HG02678 (cell line): Measurements from ENCODE around the gene DLG2.
"Not testable (repeated sequence)": the region's sequence is repeated elsewhere in the genome, so short reads cannot be mapped to it uniquely, and the experiment has no call there.

Experiments used
- ATAC-seq: cut with Tn5 transposase; IDR thresholded peaks from one replicate; pipeline ENCODE4 v1.9.1; 2021; ENCODE audit warnings: mild to moderate bottlenecking, moderate library complexity; ENCODE audit not compliant: unreplicated experiment

Gene DLG2

DNA sequence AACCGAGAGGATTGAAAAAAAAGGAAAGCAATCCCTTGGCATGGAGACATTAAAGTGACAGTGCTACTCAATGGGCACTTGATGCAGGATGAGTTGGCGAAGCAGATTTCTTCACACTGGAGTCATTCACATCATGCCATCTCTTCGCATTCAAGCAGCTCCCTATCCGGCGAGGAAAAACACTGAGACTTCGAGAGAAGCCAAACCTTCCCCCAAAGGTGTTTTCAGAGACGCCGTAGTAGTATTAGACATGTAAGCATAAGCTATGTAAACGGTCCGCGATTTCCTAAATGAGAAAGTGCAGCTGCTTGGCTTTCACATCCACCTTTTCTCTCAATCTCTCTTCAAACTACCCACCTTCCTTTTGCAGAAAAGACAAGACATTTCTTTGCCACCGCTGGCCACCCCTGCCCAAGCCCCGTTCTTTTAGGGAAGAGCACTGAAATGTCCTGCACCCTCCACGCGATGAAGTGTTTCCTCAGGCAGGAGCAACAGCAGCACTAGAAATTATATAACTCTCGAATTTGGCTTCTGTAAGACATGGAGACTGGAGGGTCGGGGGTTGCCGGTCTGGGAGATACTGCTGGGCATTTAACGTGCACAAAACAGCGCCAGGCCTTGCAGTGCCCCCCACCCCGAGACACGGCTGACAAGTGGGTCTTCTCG is at the start of gene DLG2:
Gene DLG2, minus strand, starts transcription at position 13 of the 666 bp plus-strand sequence.
- no peak for ATAC-seq

DNA sequence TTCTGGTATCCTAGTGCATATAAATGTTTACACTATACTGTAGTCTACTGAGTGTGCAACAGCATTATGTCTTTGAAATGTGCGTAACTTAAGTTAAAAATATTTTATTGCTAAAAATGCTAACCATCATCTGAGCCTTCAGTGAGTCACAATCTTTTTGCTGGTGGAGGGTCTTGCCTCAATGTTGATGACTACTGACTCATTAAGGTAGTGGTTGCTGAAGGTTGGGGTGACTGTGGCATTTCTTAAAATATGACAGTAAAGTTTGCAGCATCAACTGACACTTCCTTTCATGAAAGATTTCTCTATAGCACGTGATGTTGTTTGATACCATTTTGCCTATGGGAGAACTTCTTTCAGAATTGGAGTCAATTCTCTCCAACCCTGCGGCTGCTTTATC is 46.2 kb upstream of the DLG2 start:
- ATAC-seq, result no peak

DNA sequence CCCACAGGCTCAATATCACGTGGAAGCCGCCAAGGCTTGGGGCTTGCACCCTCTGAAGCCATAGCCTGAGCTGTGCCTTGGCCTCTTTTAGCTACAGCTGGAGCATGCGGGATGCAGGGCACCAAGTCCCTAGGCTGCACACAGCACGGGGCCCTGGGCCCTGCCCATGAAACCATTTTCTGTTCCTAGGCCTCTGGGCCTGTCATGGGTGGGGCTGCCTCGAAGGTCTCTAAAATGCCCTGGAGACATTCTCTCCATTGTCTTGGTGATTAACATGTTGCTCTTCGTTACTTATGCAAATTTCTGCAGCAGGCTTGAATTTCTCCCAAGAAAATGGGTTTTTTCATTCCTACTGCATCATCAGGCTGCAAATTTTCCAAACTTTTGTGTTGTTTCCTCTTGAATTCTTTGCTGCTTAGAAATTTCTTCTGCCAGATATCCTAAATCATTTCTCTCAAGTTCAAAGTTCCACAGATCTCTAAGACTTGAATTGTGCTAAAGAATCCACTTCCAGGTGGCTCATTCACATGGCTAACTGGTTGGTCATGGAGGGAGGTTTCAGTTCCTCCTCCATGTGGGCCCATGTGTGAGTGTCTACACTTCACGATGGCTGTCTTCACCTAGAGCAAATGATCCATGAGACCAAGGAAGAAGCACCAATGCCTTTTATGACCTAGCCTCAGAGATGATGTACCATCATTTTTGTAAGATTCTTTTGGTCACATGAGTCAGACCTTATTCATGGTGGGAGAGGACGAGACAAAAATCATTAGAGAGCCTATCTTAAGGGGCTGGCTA is 45.2 kb upstream of the DLG2 start:
- no peak for ATAC-seq

DNA sequence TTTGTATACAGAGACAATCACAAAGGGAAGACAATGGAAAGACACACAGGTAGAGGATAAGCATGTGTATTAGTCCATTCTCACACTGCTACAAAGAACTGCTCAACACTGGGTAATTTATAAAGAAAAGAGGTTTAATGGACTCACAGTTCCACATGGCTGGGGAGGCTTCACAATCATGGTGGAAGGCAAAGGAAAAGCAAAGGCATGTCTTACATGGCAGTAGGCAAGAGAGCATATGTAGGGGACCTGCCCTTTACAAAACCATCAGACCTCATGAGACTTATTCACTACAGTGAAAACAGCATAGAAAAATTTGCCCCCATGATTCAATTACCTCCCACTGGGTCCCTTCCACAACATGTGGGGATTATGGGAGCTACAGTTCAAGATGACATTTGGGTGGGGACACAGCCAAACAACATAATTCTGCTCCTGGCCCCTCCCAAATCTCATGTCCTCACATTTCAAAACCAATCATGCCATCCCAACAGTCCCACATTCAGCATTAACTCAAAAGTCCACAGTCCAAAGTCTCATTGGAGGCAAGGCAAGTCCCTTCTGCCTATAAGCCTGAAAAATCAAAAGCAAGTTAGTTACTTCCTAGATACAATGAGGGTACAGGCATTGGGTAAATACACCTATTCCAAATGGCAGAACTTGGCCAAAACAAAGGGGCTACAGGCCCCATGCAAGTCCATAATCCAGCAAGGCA is 44.0 kb upstream of the DLG2 start:
- not testable (repeated sequence) for ATAC-seq

DNA sequence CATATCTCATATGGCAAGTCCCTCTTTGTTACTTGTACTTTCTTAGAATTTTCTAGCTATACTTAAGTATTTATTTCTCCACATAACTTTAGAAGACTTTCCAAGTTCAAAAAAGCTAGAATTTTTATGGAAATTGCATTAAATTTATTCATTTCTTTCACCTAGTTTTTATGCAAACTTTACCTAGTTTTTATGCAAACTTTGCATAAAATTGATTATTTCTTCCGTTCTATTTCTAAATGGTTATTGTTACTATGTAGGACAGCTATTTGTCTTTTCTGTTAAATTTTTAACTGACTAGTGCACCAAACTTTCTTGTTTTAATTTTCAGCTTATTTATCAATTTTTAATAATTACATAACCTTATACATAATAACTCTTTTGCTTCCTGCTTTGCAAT is 41.0 kb upstream of the DLG2 start:
- no peak for ATAC-seq

DNA sequence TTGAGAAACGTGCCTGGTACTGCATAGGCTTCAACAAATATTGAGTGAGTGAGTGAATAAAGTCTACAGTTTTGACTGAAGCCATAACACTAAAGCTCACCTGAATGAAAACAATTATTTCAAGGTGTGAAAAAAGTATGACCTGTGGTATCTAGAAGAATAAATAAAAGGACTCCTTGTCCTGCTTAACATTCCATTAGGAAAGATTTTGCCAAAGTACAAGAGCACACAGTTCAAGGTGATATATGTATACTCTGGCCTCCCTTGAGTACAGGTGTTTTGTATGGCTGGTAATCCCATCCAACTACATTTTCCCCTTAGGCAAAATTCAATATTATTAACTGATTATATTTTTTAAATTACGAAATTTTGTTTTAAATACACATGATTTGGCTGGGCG is 39.5 kb upstream of the DLG2 start:
- no peak for ATAC-seq

DNA sequence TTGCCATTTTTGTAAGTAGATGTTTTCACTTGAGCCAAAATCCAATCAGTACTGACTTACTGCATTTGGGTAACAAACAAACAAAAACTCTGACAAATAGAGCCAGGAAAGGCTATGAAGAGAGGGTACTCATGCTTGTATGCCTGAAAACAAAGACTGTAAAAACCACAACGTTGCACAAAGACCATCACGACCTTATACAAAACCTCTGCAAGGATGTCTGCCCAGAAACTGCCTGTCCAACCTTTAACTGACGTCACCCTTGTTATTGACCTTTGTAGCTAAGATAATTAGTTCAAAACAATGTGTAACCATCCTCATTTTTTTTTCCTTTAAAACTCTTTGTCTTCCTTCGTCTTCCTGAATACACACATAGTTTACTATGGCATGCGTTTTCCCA is 38.6 kb upstream of the DLG2 start:
- no peak for ATAC-seq

DNA sequence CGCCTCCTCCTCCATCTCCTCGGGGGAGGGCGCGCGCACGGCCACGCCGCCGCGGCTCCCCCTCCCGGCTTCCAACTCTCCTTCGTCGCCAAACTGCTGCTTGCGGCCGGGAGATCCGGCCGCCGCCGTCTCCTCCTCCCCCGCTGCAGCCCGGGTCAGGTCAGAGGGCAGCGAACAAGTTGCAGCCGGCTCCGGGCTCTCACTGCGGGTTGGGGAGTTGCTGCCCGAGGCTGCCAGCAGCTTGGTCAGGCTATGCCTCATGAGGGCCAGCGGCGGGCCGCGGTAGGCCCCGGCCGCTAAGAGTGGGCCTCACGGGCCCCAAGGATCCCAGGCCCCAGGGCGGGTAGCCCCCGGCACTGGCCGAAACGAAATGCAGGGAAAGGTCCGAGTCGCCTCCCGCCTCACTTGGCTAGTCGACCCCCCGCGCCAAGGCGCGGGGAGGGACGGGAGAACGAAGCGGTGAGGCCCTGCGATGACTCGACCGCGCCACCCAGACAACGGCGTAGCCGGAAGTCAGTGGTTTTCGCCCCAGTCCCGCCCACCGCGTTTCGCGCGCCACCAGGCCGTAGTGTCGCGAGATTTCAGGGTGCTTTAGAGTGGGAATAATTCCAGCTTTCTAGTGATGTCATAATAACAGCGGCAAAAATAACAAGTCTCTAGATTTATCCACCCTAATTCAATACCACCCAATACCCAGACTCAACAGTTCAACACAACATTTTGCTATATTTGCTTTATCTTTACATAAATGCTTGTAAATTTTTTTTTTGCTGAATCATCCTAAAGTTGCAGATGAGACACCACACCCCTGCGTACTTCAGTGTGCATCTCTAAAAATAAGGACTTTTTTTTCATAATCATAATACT is 37.7 kb upstream of the DLG2 start, which contains the start of gene CREBZF:
Gene CREBZF, minus strand, starts transcription at position 515 of the 867 bp plus-strand sequence. Its CDS starts 254 bp downstream, at position 261.
- ATAC-seq, result peak; percentile 90

DNA sequence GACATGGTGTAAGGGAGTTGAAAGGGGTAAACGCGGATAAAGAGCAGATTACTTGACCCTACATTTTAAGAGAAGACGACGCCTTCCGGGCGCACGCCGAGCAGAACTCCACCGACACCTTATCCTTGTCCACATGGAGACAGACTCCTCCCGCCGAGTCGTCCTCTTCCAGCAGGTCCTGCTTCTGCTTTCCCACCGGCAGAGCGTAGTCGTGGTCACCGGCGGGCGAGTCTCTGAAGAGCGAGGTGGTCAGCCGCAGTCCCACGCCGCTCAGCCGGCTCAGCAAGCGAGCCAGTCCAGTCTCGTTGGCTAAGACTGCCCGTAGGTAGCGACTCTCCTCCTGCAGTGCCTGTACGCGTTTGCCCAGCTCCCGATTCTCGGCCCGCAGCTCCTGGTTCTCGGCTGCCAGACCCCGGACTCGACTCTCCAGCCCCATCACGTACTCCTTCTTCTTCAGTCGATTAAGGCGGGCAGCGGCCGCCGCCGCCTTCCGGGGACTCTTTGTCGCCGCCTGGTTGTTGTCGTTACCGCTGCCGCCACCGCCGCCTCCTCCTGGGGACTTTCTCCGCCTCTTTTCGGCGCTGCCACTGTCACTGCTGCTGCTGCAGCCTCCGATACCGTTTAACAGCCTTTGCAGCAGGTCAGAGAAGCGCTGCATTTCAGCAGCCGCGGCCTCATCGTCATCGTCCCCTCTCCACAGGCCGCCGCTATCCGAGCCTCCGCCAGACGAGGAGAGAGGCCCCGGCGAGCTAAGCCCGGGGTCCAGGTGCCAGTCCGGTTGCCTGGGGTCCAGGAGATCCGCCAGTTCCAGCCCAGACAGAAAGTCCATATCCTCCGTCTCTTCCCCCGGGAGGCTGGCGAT is 36.8 kb upstream of the DLG2 start:
- ATAC-seq, result peak; percentile 69

DNA sequence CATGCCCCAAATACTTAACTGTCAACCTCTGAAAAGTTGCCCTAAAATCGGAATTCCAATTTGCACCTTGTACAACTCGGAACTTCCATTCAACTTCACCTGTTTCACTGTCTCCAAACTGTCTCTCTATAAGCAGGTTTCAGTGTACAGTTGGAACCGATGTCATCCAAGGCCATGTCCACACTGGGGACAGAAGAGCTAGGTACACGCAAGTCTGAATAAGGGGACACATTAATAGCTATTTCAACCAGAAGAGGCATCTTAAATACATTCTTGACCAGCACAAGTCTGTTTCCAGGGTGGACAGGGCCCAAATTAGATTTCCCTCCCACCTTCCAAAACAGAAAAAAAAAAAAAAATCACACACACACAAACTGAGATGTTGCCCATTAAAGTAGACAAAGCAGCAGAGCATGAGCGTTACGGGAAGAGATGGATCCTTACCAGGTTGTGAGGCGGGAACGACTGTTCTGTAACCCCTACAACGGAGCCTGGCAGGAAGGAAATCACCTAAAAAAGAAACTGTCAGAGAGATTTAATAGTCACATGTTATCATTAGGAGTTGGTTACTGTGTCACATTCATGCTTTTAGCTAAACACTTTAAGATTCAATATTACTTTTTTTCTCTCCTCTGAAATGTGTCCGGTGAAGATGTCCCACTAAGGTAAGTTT is 36.1 kb upstream of the DLG2 start:
- ATAC-seq, result no peak

DNA sequence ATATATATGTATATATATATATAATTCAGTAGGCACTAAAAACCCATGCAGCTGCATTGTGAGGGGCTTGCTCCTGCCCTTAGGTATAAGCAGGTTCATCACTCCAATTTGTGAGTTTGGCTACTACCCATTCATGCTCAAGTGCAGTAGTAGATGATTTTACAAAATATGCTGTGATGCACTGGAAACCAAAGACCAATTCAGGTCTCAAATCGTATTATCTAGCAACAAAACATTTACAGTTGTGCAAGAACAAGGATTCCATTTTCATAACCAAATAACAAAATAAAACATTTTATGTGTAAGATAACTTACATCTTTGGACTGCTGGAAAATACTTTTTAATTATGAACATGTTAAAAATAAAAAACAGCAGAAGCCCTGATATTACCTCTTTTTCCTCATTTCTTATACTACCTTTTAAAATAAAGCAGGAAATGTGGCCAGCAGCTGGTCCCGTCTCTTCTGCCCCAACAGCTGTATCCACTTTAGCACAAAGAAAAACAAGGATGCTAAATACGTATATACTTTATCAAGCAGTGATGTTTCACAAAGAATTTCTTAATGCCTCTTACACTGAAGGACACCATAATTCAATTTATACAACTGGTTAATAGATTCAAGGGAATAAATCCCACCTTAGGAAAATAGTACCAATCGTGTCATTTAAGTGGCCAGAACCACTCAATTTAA is 35.0 kb upstream of the DLG2 start:
- no peak for ATAC-seq

DNA sequence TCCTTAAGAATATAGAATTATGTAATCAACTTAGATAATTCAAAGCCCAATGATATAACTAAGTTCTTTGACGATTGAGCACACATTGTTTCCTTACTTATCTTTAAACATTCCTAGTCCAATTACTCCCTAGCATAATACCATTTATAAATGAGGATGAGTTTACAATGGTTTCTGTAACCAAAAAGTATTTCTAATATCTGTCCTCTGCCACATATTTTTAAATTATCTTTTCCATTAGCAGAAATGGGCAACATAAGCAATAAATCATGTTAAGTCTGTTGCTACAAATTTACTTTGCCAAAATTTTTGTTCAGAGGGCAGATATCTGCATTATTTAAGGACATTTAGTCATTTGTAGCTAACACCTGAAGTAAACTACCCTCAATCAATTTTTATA is 31.0 kb upstream of the DLG2 start:
- no peak for ATAC-seq

DNA sequence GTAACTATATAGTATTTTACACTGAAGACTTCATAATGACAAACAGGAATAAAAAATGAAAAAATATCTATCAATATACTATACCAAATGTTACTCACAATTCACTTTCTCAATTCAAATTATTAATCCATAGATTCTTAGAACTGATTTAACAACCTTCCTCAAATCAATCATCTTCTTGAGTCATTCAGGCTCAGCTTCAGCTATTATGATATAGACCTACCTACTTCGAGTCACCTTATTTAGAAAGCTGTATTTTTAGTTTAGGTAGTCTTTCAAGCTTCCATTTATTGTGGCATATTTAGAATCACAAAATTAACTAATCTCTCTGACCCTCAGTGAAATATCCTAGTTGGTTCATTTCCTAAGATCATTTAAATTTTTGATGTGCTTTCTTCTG is 29.6 kb upstream of the DLG2 start:
- no peak for ATAC-seq

DNA sequence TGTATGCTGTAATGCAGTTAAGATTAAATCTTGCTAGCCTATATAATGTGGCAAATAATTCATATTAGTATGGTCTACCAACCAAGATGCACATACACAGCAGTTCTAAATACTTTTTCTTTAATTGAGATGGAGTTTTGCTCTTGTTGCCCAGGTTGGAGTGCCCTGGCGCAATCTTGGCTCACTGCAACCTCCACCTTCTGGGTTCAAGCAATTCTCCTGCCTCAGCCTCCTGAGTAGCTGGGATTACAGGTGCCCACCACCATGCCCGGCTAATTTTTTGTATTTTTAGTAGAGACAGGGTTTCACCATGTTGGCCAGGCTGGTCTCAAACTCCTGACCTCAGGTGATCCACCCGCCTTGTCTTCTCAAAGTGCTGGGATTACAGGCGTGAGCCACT is 27.2 kb upstream of the DLG2 start:
- ATAC-seq, result not testable (repeated sequence)

DNA sequence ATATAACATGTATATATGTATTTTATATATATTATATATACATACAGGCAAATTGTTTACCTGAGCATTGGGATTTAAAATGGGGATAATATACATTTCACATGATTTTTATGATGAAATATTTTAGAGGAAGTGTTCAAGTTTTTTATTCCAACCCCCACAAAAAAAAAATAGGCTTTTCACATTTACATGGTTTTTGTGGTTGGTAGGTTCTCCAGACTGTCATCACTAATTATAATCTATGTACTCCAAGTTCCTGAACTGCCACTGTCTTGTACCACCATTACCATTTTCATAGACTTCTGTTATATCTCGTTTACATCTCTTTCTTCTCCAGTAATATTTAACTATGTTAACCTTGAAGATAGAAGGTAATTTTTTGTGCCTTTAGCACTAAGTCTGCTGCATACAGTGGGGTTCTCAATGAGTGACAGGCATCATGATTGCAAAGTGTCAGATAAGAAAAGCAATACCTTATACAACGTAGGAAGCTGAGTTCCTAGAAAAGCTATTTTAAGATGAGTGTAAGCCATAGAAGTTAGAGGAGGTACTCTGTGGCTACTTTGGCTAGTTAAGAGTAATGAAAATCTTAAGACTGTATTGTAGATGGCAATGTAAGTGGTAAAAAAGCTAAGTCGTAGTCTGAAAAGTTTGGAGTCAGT is 25.8 kb upstream of the DLG2 start:
- ATAC-seq, result no peak

DNA sequence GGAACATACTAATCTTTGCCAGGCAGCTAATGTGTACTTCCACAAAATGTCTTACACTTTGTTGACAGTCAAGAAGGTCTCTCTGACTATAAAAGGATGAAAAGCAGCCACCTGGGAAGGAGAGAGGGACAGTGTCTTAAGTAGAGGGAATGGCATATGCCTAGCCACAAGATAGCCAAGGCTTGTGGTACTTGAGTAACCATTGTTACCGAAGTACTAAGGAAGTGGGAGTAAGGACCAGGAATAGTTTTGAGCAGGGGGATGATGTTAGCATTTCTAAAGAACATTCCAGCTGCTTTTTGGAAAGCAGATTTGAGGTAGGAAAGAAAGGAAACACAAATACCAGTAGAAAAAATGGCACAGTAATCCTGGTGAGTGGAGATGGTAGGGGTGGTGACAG is 24.0 kb upstream of the DLG2 start:
- no peak for ATAC-seq

DNA sequence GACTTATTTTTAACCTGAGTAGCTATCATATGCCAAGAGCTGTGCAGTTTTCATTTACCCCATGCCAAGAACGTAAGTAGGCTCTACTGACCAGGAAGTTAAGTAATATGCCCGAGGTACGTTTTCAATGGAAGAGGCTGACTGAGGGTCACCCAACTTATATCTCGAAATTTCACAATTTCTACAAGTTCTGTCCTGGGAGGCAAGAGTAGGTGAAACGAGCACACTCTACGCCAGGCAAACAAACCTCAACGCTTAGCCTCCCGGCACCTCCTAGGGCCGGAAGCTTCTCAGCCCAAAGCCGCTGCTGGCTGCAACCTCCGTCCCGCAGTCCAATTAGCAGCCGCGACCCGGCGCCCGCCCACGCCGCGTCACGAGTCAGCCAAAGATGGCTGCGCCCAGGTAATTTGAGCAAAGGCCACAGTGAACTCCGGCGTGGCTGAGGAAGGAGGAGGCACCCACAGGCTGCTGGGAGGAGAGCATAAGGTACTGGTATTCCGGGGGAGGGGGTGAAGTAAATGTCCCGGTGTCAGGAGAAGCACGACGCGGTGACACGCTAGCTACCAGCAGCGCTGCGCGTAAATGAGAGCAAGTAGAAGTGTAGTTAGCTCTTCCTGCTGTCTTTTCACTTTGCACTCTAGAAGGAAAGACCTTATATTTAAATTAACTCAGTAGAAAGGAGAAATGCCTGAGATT is 20.6 kb upstream of the DLG2 start, which contains the start of gene TMEM126A:
Gene TMEM126A, plus strand, starts transcription at position 364 of the 696 bp plus-strand sequence. CDS start 2,289 bp downstream, outside the sequence.
- ATAC-seq, result peak; percentile 100
